HG03439 (cell line): ENCODE measurements around the gene TEP1.
A peak's percentile ranks its signal among the peaks of the same experiment; 100 is the strongest.
"Not testable (repeated sequence)": the region's sequence is repeated elsewhere in the genome, so short reads cannot be mapped to it uniquely, and the experiment has no call there.

Experiments
- ATAC-seq: cut with Tn5 transposase; IDR thresholded peaks from one replicate; pipeline ENCODE4 v1.9.1; 2021; ENCODE audit warnings: mild to moderate bottlenecking, moderate library complexity; ENCODE audit not compliant: unreplicated experiment

The TEP1 gene

GRCh38 chr14:20412876-20413743, at the start of gene TEP1:
TEP1 (minus strand) TSS chr14:20413501; CDS start chr14:20408439, 5,062 bp downstream.
- peak; percentile 55 for ATAC-seq

DNA sequence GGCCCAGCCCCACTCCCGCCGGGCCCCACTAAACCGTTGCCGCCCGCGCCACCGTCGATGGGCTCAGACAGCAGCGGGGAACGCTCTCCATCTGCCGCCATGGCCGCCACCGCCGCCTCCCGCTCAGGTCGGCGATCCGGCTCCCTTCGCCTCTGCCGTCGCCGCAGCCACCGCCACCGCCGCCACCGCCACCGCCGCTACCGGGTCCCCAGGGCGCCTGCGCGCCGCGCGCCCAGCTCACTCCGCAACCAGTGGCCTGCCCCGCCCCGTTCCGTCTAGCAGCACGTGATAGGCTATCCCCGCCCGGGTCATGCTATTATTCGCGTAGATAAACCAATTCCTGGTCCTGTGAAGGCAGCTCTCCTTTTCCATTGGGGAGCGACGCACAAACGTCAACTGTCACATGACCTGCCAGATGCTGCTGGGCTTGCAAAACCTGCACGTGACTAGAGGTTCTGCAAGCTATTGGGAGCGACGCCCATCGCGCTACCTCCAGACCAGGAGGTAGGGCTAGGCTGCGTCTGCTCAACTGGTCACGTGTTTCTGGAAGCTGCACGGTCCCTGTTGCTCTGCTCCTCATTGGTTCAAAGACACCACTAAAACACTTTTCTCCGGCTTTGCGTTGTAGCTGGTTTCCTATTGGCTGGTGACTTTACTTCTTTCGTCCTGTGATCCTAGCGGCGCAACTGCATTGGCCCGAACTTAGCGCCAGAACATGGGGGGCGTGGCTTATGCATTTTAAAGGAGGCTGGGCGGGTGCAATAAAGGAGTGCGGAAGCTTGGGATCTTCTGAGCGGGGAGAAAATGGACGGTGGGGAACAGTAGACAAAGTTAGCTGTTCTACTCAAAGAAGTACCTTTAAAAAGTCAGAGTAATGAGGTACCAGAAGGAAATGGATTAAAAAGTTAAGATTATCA, 48.2 kb upstream of the TEP1 start, which contains the start of gene PIP4P1:
PIP4P1 (minus strand) TSS at position 210 of the 917 bp plus-strand sequence; CDS start at position 101, 109 bp downstream.
- ATAC-seq = peak; percentile 94

- ATAC-seq = peak; percentile 5
Observed at GRCh38 chr14:20460458-20461224, 47.3 kb upstream of the TEP1 start.

- ATAC-seq = no peak
Observed at GRCh38 chr14:20458031-20458789, 44.9 kb upstream of the TEP1 start.

DNA sequence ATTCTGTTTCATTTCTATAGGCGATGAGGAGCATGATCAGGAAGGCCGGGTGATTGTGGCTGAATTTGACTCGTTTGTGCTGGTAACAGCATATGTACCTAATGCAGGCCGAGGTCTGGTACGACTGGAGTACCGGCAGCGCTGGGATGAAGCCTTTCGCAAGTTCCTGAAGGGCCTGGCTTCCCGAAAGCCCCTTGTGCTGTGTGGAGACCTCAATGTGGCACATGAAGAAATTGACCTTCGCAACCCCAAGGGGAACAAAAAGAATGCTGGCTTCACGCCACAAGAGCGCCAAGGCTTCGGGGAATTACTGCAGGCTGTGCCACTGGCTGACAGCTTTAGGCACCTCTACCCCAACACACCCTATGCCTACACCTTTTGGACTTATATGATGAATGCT, 43.7 kb upstream of the TEP1 start:
- ATAC-seq = no peak

DNA sequence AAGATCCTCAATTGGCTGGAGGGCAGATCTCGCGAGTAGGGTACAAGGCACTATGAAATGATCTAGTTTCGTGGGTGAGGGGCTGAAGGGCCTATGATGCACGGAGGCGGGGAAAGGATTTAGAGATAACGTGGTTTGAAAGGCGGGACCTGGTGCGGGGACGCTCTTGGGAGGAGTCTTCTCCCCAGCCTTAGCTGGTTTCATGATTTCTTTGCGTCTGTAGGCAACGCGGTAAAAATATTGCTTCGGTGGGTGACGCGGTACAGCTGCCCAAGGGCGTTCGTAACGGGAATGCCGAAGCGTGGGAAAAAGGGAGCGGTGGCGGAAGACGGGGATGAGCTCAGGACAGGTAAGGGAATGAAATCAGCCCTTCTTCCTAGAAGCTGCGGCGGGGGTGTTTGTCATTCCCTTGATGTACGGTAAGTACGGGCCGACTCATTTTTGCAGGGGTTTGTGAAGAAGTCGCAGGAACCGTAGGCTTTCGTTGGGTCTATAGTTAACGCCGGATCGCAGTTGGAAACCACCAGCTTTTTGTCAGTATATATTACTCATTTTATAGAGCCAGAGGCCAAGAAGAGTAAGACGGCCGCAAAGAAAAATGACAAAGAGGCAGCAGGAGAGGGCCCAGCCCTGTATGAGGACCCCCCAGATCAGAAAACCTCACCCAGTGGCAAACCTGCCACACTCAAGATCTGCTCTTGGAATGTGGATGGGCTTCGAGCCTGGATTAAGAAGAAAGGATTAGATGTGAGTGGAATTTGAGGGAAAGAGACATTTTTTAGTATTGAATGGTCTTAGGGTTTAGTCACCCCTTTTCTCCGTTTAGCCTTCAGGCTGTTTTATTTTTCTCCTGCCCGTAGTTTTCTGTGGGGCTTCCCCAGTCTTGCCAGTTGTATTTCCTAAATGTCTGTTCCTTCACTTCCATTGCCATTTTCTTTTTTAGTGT, 42.3 kb upstream of the TEP1 start:
- peak; percentile 47 for ATAC-seq

DNA sequence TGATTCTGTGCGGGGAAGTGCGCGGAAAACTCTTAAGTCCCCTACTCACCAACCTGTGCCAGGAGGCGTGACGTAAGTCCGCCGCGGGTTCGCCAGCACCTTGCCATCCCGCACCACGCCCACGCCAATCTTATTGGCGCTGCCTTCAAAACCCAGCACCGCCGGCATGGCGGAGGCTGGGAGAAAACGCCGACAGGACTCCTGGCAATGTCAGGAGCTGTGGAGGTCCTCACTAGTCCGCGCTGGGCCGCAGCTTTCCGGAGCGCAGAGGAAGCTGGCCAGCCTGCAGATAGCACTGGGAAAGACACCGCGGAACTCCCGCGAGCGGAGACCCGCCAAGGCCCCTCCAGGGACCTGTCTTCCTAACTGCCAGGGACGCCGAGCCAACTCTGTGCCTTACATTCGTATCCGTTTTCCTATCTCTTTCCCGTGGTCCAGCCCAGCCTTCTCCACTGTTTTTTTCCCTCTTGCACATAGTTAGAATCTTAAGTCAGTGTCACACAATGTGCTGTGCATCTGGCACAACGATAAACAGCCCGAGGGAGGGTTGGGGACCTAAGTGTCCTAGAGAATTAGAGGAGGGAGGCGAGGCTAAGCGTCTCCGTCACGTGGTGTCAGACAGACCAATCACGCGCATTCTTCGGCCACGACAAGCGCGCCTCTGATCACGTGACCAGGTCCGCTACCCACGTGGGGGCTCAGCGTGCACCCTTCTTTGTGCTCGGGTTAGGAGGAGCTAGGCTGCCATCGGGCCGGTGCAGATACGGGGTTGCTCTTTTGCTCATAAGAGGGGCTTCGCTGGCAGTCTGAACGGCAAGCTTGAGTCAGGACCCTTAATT, 41.4 kb upstream of the TEP1 start, which contains the start of the genes APEX1 and OSGEP:
APEX1 (plus strand) TSS at position 711 of the 839 bp plus-strand sequence. CDS start 420 bp downstream, outside the sequence.
OSGEP (minus strand) TSS at position 297 of the 839 bp plus-strand sequence; CDS start at position 168, 129 bp downstream.
- peak; percentile 88 for ATAC-seq

- not testable (repeated sequence) for ATAC-seq
Observed at GRCh38 chr14:20452831-20453230, 39.5 kb upstream of the TEP1 start.

GRCh38 chr14:20446889-20447288, 33.6 kb upstream of the TEP1 start:
- ATAC-seq = no peak

DNA sequence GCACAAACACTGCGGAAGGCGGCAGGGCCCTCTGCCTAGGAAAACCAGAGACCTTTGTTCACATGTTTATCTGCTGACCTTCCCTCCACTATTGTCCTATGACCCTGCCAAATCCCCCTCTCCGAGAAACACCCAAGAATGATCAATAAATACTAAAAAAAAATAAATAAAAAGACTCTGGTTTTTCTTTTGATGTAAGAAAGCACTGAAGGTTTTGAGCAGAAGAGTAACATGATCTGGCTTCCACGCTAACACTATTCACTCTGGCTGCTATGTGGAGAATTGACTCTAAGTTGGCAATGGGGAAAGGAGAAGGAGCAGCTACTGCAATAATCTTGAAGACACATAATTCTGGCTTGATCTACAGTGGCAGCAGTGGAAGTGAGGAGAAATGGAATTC, 30.3 kb upstream of the TEP1 start:
- not testable (repeated sequence) for ATAC-seq

DNA sequence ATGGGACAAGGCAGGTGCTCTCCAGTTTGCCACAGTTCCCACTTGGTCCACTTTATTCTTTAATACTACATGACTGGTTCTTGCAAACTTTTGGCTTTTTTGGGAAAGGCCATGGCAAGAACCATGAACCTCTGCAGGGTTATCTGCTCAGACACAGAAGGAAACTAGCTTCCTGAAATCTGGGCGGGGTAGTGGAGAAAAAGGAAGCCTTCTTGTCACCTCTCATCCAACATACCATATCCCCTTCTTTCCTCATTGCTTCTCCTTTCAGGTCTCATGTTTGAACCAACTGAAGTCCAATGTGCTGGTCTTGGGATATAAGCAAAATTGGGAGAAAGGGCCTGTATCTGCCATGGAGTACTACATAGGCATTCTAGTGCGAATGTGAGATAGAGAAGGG, 28.2 kb upstream of the TEP1 start:
- no peak for ATAC-seq

GRCh38 chr14:20440882-20441281, 27.6 kb upstream of the TEP1 start:
- ATAC-seq = no peak

GRCh38 chr14:20440465-20440864, 27.2 kb upstream of the TEP1 start:
- no peak for ATAC-seq

DNA sequence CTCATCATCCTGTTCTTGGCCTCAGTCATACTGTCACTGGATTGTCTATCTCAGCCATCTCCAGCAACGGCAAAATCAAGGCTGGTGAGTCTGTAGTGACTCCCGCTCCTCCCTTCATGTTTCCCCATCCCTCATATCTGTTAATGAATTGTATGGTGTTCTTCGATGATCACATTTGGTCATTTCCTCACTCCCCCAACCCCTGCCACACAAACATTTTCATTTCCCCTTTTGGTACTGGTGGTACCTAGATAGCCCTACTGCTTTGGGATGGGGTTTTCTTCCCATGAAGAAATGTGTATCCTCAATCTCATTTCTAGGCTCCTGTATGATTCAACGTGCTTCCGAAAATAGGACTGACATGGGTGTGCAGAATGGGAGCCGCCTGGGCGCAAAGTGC, 25.4 kb upstream of the TEP1 start:
- ATAC-seq = no peak

DNA sequence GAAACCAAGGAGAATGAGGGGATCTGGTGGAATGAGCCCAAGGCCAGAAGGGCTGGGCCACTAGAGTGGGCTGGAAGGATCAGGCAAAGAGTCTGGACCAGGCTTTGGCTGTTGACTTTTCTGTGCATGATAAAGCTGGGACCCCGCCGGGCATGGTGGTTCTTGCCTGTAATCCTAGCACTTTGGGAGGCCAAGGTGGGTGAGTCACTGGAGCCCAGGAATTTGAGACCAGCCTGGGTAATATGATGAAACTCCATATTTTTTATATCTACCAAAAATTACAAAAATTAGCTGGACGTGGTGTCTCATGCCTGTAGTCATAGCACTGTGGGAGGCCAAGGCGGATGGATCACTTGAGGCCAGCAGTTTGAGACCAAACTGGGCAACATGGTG, 23.1 kb upstream of the TEP1 start:
- ATAC-seq = no peak

- ATAC-seq = no peak
Observed at GRCh38 chr14:20435582-20436362, 22.5 kb upstream of the TEP1 start, which contains the start of gene KLHL33. KLHL33 (minus strand) TSS chr14:20436166; CDS start chr14:20435811, 355 bp downstream.
